Spinal cord (tissue), 10 donors: ENCODE measurements around the gene CRYBG1. TPM values are rescaled to one million over a fixed set of nuclear protein-coding genes. Genes with fewer than 3 reads are reported as not detected.
"Not testable (repeated sequence)": the region's sequence is repeated elsewhere in the genome, so short reads cannot be mapped to it uniquely, and the experiment has no call there.

Experiments
- DNase-seq, 6 donors: peaks; one replicate each; pipeline versions ENCODE4 v3.0.0 to v3.0.0-alpha.2; 2013 to 2015; ENCODE audit warnings: low spot score in 6 of 6, low read depth in 4 of 6
- H3K27ac ChIP-seq: one replicate; pipeline ENCODE4 v1.5.1; 2013; ENCODE audit warnings: low read depth, low read length, control low read depth
- H3K27me3 ChIP-seq: one replicate; pipeline ENCODE4 v1.6.1; 2013; ENCODE audit warnings: low read length; ENCODE audit not compliant: control insufficient read depth, insufficient read depth
- H3K36me3 ChIP-seq: one replicate; pipeline ENCODE4 v1.6.1; 2013; ENCODE audit warnings: low read length; ENCODE audit not compliant: control insufficient read depth, insufficient read depth
- H3K4me1 ChIP-seq: one replicate; pipeline ENCODE4 v1.6.1; 2013; ENCODE audit warnings: low read length; ENCODE audit not compliant: control insufficient read depth, insufficient read depth
- H3K4me3 ChIP-seq: one replicate; pipeline ENCODE4 v1.5.1; 2013; ENCODE audit warnings: low read depth, low read length, control low read depth
- H3K9me3 ChIP-seq: one replicate; pipeline ENCODE4 v1.6.1; 2013; ENCODE audit warnings: low read length; ENCODE audit not compliant: control insufficient read depth, insufficient read depth
- WGBS: methylation state at CpG from one replicate; pipeline ENCODE4 v1.1.5; 2013; ENCODE audit warnings: missing lambda C conversion rate; ENCODE audit not compliant: insufficient coverage; 5-methylcytosine and 5-hydroxymethylcytosine counted together
- polyA plus RNA-seq, 2 donors: library from polyadenylated mRNA; unstranded; fragments of 120-200 nt; gene quantifications; one replicate each; pipeline ENCODE4 v1.2.1, GENCODE V29; 2013; ENCODE audit not compliant: insufficient read length in 2 of 2
- total RNA-seq, 2 donors: library from RNA; depleted of rRNA in 1 of 2; stranded (reverse); fragments of 120-200 nt in 1 of 2; fragments of >200 nt in 1 of 2; gene quantifications; one replicate each; pipeline versions ENCODE4 v1.2.3 to v1.2.4, GENCODE V29; 2013 to 2014
- donor health status: healthy.

Gene CRYBG1
- total and polyA plus RNA-seq, 4 donors, result 0.97 to 3.4 (median 2.0) TPM

GRCh38 chr6:106390088-106390487, 29.6 kb downstream of the CRYBG1 start:
- Histone ChIP-seq H3K4me3 (no peak overlapping the region), H3K27me3 (no peaks in the 10 kb centered on the region), H3K9me3 (no peaks in the 10 kb centered on the region), H3K27ac (no peak overlapping the region), H3K4me1 (no peaks in the 10 kb centered on the region), H3K36me3 (no peaks in the 10 kb centered on the region)
- no peak for DNase-seq
- no CpG with 5 or more reads among the region's 1 CpG for WGBS

GRCh38 chr6:106396426-106397220, 36.1 kb downstream of the CRYBG1 start:
- Histone ChIP-seq H3K27me3 (no peaks in the 10 kb centered on the region), H3K9me3 (no peaks in the 10 kb centered on the region), H3K36me3 (no peaks in the 10 kb centered on the region), H3K4me3 (no peak overlapping the region), H3K27ac (no peak overlapping the region), H3K4me1 (no peaks in the 10 kb centered on the region)
- WGBS, result 100% methylated on average over 1 of the region's 7 CpGs
- no peak for DNase-seq

- WGBS, result no CpG with 5 or more reads among the region's 2 CpGs
- Histone ChIP-seq H3K27me3 (no peaks in the 10 kb centered on the region), H3K27ac (no peak overlapping the region), H3K4me3 (no peak overlapping the region), H3K36me3 (no peaks in the 10 kb centered on the region), H3K9me3 (no peaks in the 10 kb centered on the region), H3K4me1 (no peaks in the 10 kb centered on the region)
- DNase-seq, result no peak
Observed at GRCh38 chr6:106397431-106397830, 36.9 kb downstream of the CRYBG1 start.

- H3K36me3 ChIP-seq, result no peaks in the 10 kb centered on the region
- 33% methylated on average over 1 of the region's 3 CpGs for WGBS
- no peak overlapping the region for H3K4me3 ChIP-seq
- no peaks in the 10 kb centered on the region for H3K27me3 ChIP-seq
- no peaks in the 10 kb centered on the region for H3K9me3 ChIP-seq
- no peaks in the 10 kb centered on the region for H3K4me1 ChIP-seq
- no peak for DNase-seq
- no peak overlapping the region for H3K27ac ChIP-seq
Observed at GRCh38 chr6:106398621-106399020, 38.1 kb downstream of the CRYBG1 start.

GRCh38 chr6:106405044-106405443, 44.5 kb downstream of the CRYBG1 start:
- not testable (repeated sequence) for H3K27me3 ChIP-seq, H3K4me1 ChIP-seq, H3K9me3 ChIP-seq, DNase-seq, H3K36me3 ChIP-seq, H3K4me3 ChIP-seq, H3K27ac ChIP-seq
- WGBS, result 89% methylated on average over 5 of the region's 5 CpGs

- no CpG with 5 or more reads among the region's 3 CpGs for WGBS
- H3K4me1 ChIP-seq, result no peaks in the 10 kb centered on the region
Observed at GRCh38 chr6:106411056-106411455, 50.5 kb downstream of the CRYBG1 start.

GRCh38 chr6:106411643-106412200, 51.2 kb downstream of the CRYBG1 start:
- WGBS, result 83% methylated on average over 5 of the region's 6 CpGs
- H3K27ac ChIP-seq, result no peak overlapping the region
- no peak overlapping the region for H3K4me3 ChIP-seq
- no peaks in the 10 kb centered on the region for H3K9me3 ChIP-seq
- H3K36me3 ChIP-seq, result no peaks in the 10 kb centered on the region
- no peaks in the 10 kb centered on the region for H3K4me1 ChIP-seq
- H3K27me3 ChIP-seq, result no peaks in the 10 kb centered on the region
- peak in 1 of 6 donors; percentile 4 for DNase-seq

More at GRCh38 chr6:106411056-106411455, 50.5 kb downstream of the CRYBG1 start:
- no peak overlapping the region for H3K27ac ChIP-seq
- no peak overlapping the region for H3K4me3 ChIP-seq
- no peaks in the 10 kb centered on the region for H3K9me3 ChIP-seq
- H3K27me3 ChIP-seq, result no peaks in the 10 kb centered on the region
- no peaks in the 10 kb centered on the region for H3K36me3 ChIP-seq
- no peak for DNase-seq

GRCh38 chr6:106413016-106413415, 52.5 kb downstream of the CRYBG1 start:
- no peak for DNase-seq

GRCh38 chr6:106413722-106414121, 53.2 kb downstream of the CRYBG1 start:
- H3K9me3 ChIP-seq, result no peaks in the 10 kb centered on the region
- H3K4me3 ChIP-seq, result no peak overlapping the region
- H3K4me1 ChIP-seq, result no peaks in the 10 kb centered on the region
- H3K36me3 ChIP-seq, result no peaks in the 10 kb centered on the region
- no peaks in the 10 kb centered on the region for H3K27me3 ChIP-seq
- 100% methylated on average over 1 of the region's 2 CpGs for WGBS
- no peak for DNase-seq
- no peak overlapping the region for H3K27ac ChIP-seq

More at GRCh38 chr6:106413016-106413415, 52.5 kb downstream of the CRYBG1 start:
- H3K4me1 ChIP-seq, result no peaks in the 10 kb centered on the region
- H3K4me3 ChIP-seq, result no peak overlapping the region
- H3K9me3 ChIP-seq, result no peaks in the 10 kb centered on the region
- H3K27ac ChIP-seq, result no peak overlapping the region
- H3K27me3 ChIP-seq, result no peaks in the 10 kb centered on the region
- H3K36me3 ChIP-seq, result no peaks in the 10 kb centered on the region

GRCh38 chr6:106415921-106416320, 55.4 kb downstream of the CRYBG1 start:
- Histone ChIP-seq H3K4me3 (no peak overlapping the region), H3K9me3 (no peaks in the 10 kb centered on the region), H3K4me1 (no peaks in the 10 kb centered on the region), H3K27me3 (no peaks in the 10 kb centered on the region), H3K27ac (no peak overlapping the region), H3K36me3 (no peaks in the 10 kb centered on the region)
- 60% methylated on average over 2 of the region's 4 CpGs for WGBS
- no peak for DNase-seq
